SU-DHL-6 (cell line): ENCODE data around the gene SASS6.

Experiments
- H2AFZ ChIP-seq: fragments of 200-600 bp; sonication (generic); 2 replicates; pipeline ENCODE4 v1.6.1; 2014; ENCODE audit warnings: low read depth, mild to moderate bottlenecking, moderate library complexity, mixed read lengths, antibody characterized with exemption, low read length; ENCODE audit not compliant: severe bottlenecking
- H3F3A ChIP-seq: fragments of 200-600 bp; shearing (Covaris generic); 2 replicates; pipeline ENCODE4 v1.6.0; 2016; ENCODE audit warnings: antibody characterized with exemption, mild to moderate bottlenecking; ENCODE audit not compliant: insufficient read depth
- H3K27ac ChIP-seq: fragments of 200-600 bp; sonication (generic); 2 replicates; pipeline ENCODE4 v1.5.1; 2016; ENCODE audit warnings: low read depth, mild to moderate bottlenecking, low read length, moderate library complexity, mixed read lengths
- H3K27me3 ChIP-seq: fragments of 200-600 bp; sonication (generic), shearing (Covaris generic); 2 replicates; pipeline ENCODE4 v1.6.0; 2014; ENCODE audit warnings: mild to moderate bottlenecking, low read length
- H3K36me3 ChIP-seq: fragments of 200-600 bp; sonication (generic); 2 replicates; pipeline ENCODE4 v1.6.1; 2014; ENCODE audit warnings: mild to moderate bottlenecking, low read length, mixed read lengths
- H3K4me2 ChIP-seq: fragments of 300-600, 200-600 bp; shearing (Covaris generic), sonication (generic); 2 replicates; pipeline ENCODE4 v1.6.0; 2014; ENCODE audit warnings: low read length, low read depth, mild to moderate bottlenecking; ENCODE audit not compliant: poor library complexity, severe bottlenecking
- H3K4me3 ChIP-seq: fragments of 200-600 bp; sonication (generic); 2 replicates; pipeline ENCODE4 v1.5.1; 2014; ENCODE audit warnings: antibody characterized with exemption, low read length, mild to moderate bottlenecking, mixed read lengths; ENCODE audit not compliant: insufficient read depth, poor library complexity, severe bottlenecking
- H3K79me2 ChIP-seq: fragments of 200-600 bp; sonication (generic); 2 replicates; pipeline ENCODE4 v1.6.1; 2014; ENCODE audit warnings: mild to moderate bottlenecking, low read length, moderate library complexity; ENCODE audit not compliant: insufficient read depth
- H3K9ac ChIP-seq: fragments of 200-600 bp; sonication (generic); 2 replicates; pipeline ENCODE4 v1.7.0; 2014; ENCODE audit warnings: mild to moderate bottlenecking, low read length
- H3K9me2 ChIP-seq: fragments of 200-600 bp; sonication (generic); replicated peaks from 2 replicates; pipeline ENCODE4 v1.6.1; 2014; ENCODE audit warnings: low read length; ENCODE audit not compliant: insufficient read depth
- H3K9me3 ChIP-seq: fragments of 200-600 bp; sonication (generic); 2 replicates; pipeline ENCODE4 v1.6.1; 2014; ENCODE audit warnings: low read length, mixed read lengths; ENCODE audit not compliant: insufficient read depth
- H4K20me1 ChIP-seq: fragments of 200-600 bp; sonication (generic); 2 replicates; pipeline ENCODE4 v1.6.1; 2014; ENCODE audit warnings: low read depth, mild to moderate bottlenecking, antibody characterized with exemption, low read length, moderate library complexity, mixed read lengths
- EZH2phosphoT487 ChIP-seq: fragments of 200-600 bp; sonication (generic), shearing (Covaris generic); conservative IDR thresholded peaks from 2 replicates; pipeline ENCODE4 v1.6.1; 2018; ENCODE audit warnings: mild to moderate bottlenecking, antibody characterized with exemption, low read length, moderate library complexity, mixed read lengths
- TF ChIP-seq, protein P1 (sequence below): fragments of 200-600 bp; sonication (generic); IDR thresholded peaks from one replicate; pipeline ENCODE4 v1.5.1; 2017; ENCODE audit warnings: antibody characterized with exemption, mild to moderate bottlenecking, low read length, moderate library complexity; ENCODE audit not compliant: insufficient read depth, poor library complexity, severe bottlenecking

The SASS6 gene

GRCh38 chr1:100122177-100122576 is 10.6 kb downstream of the SASS6 start:
- Histone ChIP-seq H3K9me2 (no peaks in the 10 kb centered on the region), H2AFZ (no peak overlapping the region), H3K4me3 (no peak overlapping the region)

DNA sequence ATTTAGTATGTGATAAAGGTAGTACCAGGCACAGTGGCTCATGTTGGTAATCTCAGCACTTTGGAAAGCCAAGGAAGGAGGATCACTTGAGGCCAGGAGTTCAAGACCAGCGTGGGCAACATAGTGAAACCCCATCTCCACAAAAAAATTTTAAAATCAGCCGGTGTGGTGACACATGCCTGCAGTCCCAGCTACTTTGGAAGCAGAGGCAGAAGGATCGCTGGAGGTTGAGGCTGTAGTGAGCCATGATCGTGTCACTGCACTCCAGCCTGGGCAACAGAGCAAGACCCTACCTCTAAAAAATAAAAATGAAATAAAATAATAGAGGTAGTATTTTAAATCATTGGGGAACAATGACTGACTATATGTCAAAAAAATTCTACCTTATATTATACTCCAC is 17.2 kb downstream of the SASS6 start:
- peaks cover 9% of the 10 kb centered on the region; the same call in 1 of the 2 replicates for H3F3A ChIP-seq
- H3K36me3 ChIP-seq = peaks cover 32% of the 10 kb centered on the region
- no peak overlapping the region for H3K4me2 ChIP-seq
- TF ChIP-seq EZH2phosphoT487 = no peak
- TF ChIP-seq, protein P1, sequence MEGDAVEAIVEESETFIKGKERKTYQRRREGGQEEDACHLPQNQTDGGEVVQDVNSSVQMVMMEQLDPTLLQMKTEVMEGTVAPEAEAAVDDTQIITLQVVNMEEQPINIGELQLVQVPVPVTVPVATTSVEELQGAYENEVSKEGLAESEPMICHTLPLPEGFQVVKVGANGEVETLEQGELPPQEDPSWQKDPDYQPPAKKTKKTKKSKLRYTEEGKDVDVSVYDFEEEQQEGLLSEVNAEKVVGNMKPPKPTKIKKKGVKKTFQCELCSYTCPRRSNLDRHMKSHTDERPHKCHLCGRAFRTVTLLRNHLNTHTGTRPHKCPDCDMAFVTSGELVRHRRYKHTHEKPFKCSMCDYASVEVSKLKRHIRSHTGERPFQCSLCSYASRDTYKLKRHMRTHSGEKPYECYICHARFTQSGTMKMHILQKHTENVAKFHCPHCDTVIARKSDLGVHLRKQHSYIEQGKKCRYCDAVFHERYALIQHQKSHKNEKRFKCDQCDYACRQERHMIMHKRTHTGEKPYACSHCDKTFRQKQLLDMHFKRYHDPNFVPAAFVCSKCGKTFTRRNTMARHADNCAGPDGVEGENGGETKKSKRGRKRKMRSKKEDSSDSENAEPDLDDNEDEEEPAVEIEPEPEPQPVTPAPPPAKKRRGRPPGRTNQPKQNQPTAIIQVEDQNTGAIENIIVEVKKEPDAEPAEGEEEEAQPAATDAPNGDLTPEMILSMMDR = no peak
- no peak overlapping the region for H3K27ac ChIP-seq
- no peaks in the 10 kb centered on the region for H3K9me3 ChIP-seq
- 0 out of 2 replicates have a peak, but pooled peaks cover 3% of the 10 kb centered on the region for H4K20me1 ChIP-seq
- no peak overlapping the region for H3K4me3 ChIP-seq
- H3K9ac ChIP-seq = no peak overlapping the region
- 0 out of 2 replicates have a peak, but pooled peaks cover 6% of the 10 kb centered on the region for H3K79me2 ChIP-seq
- H3K9me2 ChIP-seq = no peaks in the 10 kb centered on the region
- H2AFZ ChIP-seq = no peak overlapping the region
- H3K27me3 ChIP-seq = no peaks in the 10 kb centered on the region

More at GRCh38 chr1:100122177-100122576, 10.6 kb downstream of the SASS6 start:
- Histone ChIP-seq H3K36me3 (peaks cover 22% of the 10 kb centered on the region), H3K79me2 (peaks cover 30% of the 10 kb centered on the region), H3K9ac (no peak overlapping the region), H3F3A (0 out of 2 replicates have a peak, but pooled peaks cover 4% of the 10 kb centered on the region), H3K9me3 (no peaks in the 10 kb centered on the region), H3K27ac (no peak overlapping the region), H3K27me3 (no peaks in the 10 kb centered on the region), H3K4me2 (no peak overlapping the region), H4K20me1 (peaks cover 10% of the 10 kb centered on the region; the same call in 1 of the 2 replicates)
- TF ChIP-seq, protein P1 = no peak
- TF ChIP-seq EZH2phosphoT487 = no peak

GRCh38 chr1:100109554-100110066 is 23.1 kb downstream of the SASS6 start:
- H3K4me2 ChIP-seq = no peak overlapping the region
- no peaks in the 10 kb centered on the region for H3K9me3 ChIP-seq
- H4K20me1 ChIP-seq = 0 out of 2 replicates have a peak, but pooled peaks cover 3% of the 10 kb centered on the region
- no peaks in the 10 kb centered on the region for H3K27me3 ChIP-seq
- peaks cover 3% of the 10 kb centered on the region; the same call in 1 of the 2 replicates for H3F3A ChIP-seq
- H3K36me3 ChIP-seq = peaks cover 54% of the 10 kb centered on the region
- no peak overlapping the region for H3K9ac ChIP-seq
- TF ChIP-seq, protein P1 = no peak
- TF ChIP-seq EZH2phosphoT487 = no peak
- no peak overlapping the region for H2AFZ ChIP-seq
- H3K4me3 ChIP-seq = no peak overlapping the region
- H3K9me2 ChIP-seq = no peaks in the 10 kb centered on the region
- 0 out of 2 replicates have a peak, but pooled peaks cover 6% of the 10 kb centered on the region for H3K79me2 ChIP-seq
- no peak overlapping the region for H3K27ac ChIP-seq
